Neural crest cell (in vitro differentiated cells): Measurements from ENCODE around the gene C5AR2. TPM values are rescaled to one million over a fixed set of nuclear protein-coding genes. Genes with fewer than 3 reads are reported as not detected.
A peak's percentile ranks its signal among the peaks of the same experiment; 100 is the strongest.

Experiments
- DNase-seq: peaks from one replicate; pipeline ENCODE4 v3.0.0; 2021; ENCODE audit warnings: low read depth, mixed read lengths, low spot score
- H3K27ac Mint-ChIP-seq: one replicate; pipeline ENCODE4 v1.8.0; 2021; ENCODE audit warnings: mild to moderate bottlenecking, mixed read lengths; ENCODE audit not compliant: unreplicated experiment
- H3K27me3 Mint-ChIP-seq: 2 replicates; pipeline ENCODE4 v1.8.0; 2021; ENCODE audit warnings: low read depth, mild to moderate bottlenecking, mixed read lengths
- H3K36me3 Mint-ChIP-seq: 2 replicates; pipeline ENCODE4 v1.8.0; 2021; ENCODE audit warnings: low read depth, mild to moderate bottlenecking, mixed read lengths
- H3K4me1 Mint-ChIP-seq: 2 replicates; pipeline ENCODE4 v1.8.0; 2021; ENCODE audit warnings: mixed read lengths
- H3K4me3 Mint-ChIP-seq: one replicate; pipeline ENCODE4 v1.8.0; 2021; ENCODE audit warnings: mild to moderate bottlenecking, mixed read lengths
- H3K9me3 Mint-ChIP-seq: 2 replicates; pipeline ENCODE4 v1.8.0; 2021; ENCODE audit warnings: mixed read lengths
- total RNA-seq: library from RNA; stranded (reverse); gene quantifications from 2 replicates; pipeline ENCODE4 v1.2.1, GENCODE V29; 2021
- TF ChIP-seq, protein P1 (sequence below): fragments of 200-600 bp; sonication (generic); conservative IDR thresholded peaks from 2 replicates; pipeline ENCODE4 v1.5.0; 2021; ENCODE audit warnings: antibody characterized with exemption, mild to moderate bottlenecking

The C5AR2 gene
- total RNA-seq, 1 donor from 2014 or later, result not detected

DNA sequence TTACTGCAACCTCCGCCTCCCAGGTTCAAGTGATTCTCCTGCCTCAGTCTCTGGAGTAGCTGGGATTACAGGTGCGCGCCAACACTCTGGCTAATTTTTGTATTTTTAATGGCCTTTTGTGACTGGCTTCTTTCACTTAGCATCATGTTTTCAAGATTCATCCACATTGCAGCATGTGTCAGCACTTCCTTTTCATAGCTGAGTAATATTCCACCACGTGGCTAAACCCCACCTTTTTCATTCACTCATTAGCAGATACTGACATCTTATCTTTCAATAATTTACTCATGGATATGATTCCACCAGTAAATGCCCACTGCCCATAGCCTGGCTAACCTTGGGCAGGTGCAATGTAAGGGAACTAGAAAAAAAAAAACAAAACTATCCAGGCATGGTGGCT lies 15.5 kb upstream of the C5AR2 start:
- Mint-ChIP-seq H3K27ac (no peak overlapping the region), H3K27me3 (peaks cover 18% of the 10 kb centered on the region), H3K4me3 (no peak overlapping the region), H3K9me3 (no peaks in the 10 kb centered on the region), H3K36me3 (no peaks in the 10 kb centered on the region), H3K4me1 (no peaks in the 10 kb centered on the region)
- TF ChIP-seq, protein P1, sequence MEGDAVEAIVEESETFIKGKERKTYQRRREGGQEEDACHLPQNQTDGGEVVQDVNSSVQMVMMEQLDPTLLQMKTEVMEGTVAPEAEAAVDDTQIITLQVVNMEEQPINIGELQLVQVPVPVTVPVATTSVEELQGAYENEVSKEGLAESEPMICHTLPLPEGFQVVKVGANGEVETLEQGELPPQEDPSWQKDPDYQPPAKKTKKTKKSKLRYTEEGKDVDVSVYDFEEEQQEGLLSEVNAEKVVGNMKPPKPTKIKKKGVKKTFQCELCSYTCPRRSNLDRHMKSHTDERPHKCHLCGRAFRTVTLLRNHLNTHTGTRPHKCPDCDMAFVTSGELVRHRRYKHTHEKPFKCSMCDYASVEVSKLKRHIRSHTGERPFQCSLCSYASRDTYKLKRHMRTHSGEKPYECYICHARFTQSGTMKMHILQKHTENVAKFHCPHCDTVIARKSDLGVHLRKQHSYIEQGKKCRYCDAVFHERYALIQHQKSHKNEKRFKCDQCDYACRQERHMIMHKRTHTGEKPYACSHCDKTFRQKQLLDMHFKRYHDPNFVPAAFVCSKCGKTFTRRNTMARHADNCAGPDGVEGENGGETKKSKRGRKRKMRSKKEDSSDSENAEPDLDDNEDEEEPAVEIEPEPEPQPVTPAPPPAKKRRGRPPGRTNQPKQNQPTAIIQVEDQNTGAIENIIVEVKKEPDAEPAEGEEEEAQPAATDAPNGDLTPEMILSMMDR, result no peak
- DNase-seq, result no peak

DNA sequence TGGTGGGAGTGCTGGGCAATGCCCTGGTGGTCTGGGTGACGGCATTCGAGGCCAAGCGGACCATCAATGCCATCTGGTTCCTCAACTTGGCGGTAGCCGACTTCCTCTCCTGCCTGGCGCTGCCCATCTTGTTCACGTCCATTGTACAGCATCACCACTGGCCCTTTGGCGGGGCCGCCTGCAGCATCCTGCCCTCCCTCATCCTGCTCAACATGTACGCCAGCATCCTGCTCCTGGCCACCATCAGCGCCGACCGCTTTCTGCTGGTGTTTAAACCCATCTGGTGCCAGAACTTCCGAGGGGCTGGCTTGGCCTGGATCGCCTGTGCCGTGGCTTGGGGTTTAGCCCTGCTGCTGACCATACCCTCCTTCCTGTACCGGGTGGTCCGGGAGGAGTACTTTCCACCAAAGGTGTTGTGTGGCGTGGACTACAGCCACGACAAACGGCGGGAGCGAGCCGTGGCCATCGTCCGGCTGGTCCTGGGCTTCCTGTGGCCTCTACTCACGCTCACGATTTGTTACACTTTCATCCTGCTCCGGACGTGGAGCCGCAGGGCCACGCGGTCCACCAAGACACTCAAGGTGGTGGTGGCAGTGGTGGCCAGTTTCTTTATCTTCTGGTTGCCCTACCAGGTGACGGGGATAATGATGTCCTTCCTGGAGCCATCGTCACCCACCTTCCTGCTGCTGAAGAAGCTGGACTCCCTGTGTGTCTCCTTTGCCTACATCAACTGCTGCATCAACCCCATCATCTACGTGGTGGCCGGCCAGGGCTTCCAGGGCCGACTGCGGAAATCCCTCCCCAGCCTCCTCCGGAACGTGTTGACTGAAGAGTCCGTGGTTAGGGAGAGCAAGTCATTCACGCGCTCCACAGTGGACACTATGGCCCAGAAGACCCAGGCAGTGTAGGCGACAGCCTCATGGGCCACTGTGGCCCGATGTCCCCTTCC lies 11.8 kb upstream of the C5AR2 start:
- H3K27ac Mint-ChIP-seq, result peak overlapping the region; percentile 45
- H3K9me3 Mint-ChIP-seq, result no peaks in the 10 kb centered on the region
- H3K27me3 Mint-ChIP-seq, result peaks cover 15% of the 10 kb centered on the region
- no peak for DNase-seq
- no peaks in the 10 kb centered on the region for H3K4me1 Mint-ChIP-seq
- H3K36me3 Mint-ChIP-seq, result no peaks in the 10 kb centered on the region
- H3K4me3 Mint-ChIP-seq, result no peak overlapping the region
- TF ChIP-seq, protein P1, result no peak

DNA sequence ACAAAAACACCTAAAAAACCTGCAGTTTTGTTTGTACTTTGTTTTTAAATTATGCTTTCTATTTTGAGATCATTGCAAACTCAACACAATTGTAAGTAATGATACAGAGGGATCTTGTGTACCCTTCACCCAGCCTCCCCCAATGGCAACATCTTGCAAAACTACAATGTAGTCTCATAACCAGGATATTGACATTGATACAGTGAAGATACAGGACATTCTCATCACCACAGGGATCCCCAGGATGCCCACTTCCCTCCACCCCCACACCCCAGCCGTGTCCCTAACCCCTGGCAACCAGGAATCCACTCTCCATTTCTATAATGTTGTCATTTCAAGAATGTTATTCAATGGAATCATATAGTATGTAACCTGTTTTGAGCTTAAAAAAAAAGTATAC lies 10.3 kb upstream of the C5AR2 start:
- TF ChIP-seq, protein P1, result no peak
- no peaks in the 10 kb centered on the region for H3K36me3 Mint-ChIP-seq

DNA sequence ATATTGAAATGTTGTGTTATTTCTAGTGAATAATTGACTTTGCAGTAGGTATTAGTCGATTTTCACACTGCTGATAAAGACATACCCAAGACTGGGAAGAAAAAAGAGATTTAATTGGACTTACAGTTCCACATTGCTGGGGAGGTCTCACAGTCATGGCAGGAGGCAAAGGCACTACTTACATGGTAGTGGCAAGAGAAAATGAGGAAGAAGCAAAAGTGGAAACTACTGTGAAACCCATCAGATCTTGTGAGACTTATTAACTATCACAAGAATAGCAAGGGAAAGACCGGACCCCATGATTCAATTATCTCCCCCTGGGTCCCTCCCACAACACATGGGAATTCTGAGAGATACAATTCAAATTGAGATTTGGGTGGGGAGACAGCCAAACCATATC lies 9.9 kb upstream of the C5AR2 start:
- no peak overlapping the region for H3K4me3 Mint-ChIP-seq
- no peak for DNase-seq
- peaks cover 8% of the 10 kb centered on the region for H3K27me3 Mint-ChIP-seq
- H3K27ac Mint-ChIP-seq, result no peak overlapping the region
- H3K4me1 Mint-ChIP-seq, result no peaks in the 10 kb centered on the region
- no peaks in the 10 kb centered on the region for H3K36me3 Mint-ChIP-seq
- H3K9me3 Mint-ChIP-seq, result no peaks in the 10 kb centered on the region
- TF ChIP-seq, protein P1, result no peak

More for the DNA sequence above, 10.3 kb upstream of the C5AR2 start:
- no peaks in the 10 kb centered on the region for H3K9me3 Mint-ChIP-seq
- peaks cover 8% of the 10 kb centered on the region for H3K27me3 Mint-ChIP-seq
- no peak for DNase-seq
- no peak overlapping the region for H3K4me3 Mint-ChIP-seq
- H3K4me1 Mint-ChIP-seq, result no peaks in the 10 kb centered on the region
- no peak overlapping the region for H3K27ac Mint-ChIP-seq

DNA sequence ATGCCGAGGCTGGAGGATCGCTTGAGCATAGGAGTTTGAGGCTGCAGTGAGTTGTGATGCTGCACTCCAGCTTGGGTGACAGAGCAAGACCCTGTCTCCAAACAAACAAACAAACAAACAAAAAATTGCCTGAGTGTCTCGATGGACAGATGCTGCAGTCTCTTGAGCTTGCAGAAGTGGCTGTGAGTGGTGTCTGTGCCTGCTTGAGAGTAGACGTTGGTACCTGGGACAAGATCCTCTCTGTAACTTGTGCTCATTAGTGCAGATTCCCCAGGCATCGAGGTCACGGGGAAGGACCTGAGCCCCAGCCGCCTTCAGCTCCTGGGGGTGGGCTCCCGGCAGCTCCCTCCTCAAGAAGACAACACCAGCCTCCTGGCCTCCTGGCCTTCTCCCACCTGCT lies 8.6 kb upstream of the C5AR2 start:
- no peaks in the 10 kb centered on the region for H3K9me3 Mint-ChIP-seq
- no peak overlapping the region for H3K4me3 Mint-ChIP-seq
- TF ChIP-seq, protein P1, result no peak
- H3K27me3 Mint-ChIP-seq, result peaks cover 8% of the 10 kb centered on the region
- no peaks in the 10 kb centered on the region for H3K36me3 Mint-ChIP-seq
- no peak overlapping the region for H3K27ac Mint-ChIP-seq
- no peaks in the 10 kb centered on the region for H3K4me1 Mint-ChIP-seq
- no peak for DNase-seq
